Activated CD8-positive, alpha-beta memory T cell treated with anti-CD3 and anti-CD28 coated beads for 1 hour (primary cell): ENCODE data around the gene MT1F.

ENCODE experiments used
- DNase-seq, 2 donors: peaks; one replicate each; pipeline ENCODE4 v3.0.0-alpha.2; 2020; ENCODE audit warnings: low read depth in 1 of 2; ENCODE audit errors: extremely low read depth in 1 of 2

MT1F gene

GRCh38 chr16:56690420-56691122 is 32.8 kb downstream of the MT1F start:
- no peak for DNase-seq

GRCh38 chr16:56691885-56692284 is 34.1 kb downstream of the MT1F start:
- DNase-seq: no peak

- DNase-seq: no peak
These were observed 37.5 kb downstream of the MT1F start for GRCh38 chr16:56695246-56695645.

- no peak for DNase-seq
These were observed 39.8 kb downstream of the MT1F start for GRCh38 chr16:56697456-56698155.

- DNase-seq: no peak
These were observed 42.4 kb downstream of the MT1F start for GRCh38 chr16:56700195-56700594.

- DNase-seq: no peak
These were observed 42.9 kb downstream of the MT1F start for GRCh38 chr16:56700631-56701030.

GRCh38 chr16:56701534-56701933 is 43.8 kb downstream of the MT1F start:
- no peak for DNase-seq

- DNase-seq: no peak
These were observed 45.1 kb downstream of the MT1F start for GRCh38 chr16:56702836-56703235.
